GM12891 (cell line): ENCODE measurements around the gene CHST8.

Experiments
- POLR2A ChIP-seq: IDR thresholded peaks from 2 replicates; pipeline ENCODE4 v1.6.1; 2011; ENCODE audit warnings: low read depth, low read length, control low read depth
- POLR2AphosphoS5 ChIP-seq: IDR thresholded peaks from 2 replicates; pipeline ENCODE4 v1.6.1; 2011; ENCODE audit warnings: low read depth, low read length, control low read depth
- TAF1 ChIP-seq: IDR thresholded peaks from 2 replicates; pipeline ENCODE4 v1.6.1; 2011; ENCODE audit warnings: low read depth, low read length, control low read depth

DNA sequence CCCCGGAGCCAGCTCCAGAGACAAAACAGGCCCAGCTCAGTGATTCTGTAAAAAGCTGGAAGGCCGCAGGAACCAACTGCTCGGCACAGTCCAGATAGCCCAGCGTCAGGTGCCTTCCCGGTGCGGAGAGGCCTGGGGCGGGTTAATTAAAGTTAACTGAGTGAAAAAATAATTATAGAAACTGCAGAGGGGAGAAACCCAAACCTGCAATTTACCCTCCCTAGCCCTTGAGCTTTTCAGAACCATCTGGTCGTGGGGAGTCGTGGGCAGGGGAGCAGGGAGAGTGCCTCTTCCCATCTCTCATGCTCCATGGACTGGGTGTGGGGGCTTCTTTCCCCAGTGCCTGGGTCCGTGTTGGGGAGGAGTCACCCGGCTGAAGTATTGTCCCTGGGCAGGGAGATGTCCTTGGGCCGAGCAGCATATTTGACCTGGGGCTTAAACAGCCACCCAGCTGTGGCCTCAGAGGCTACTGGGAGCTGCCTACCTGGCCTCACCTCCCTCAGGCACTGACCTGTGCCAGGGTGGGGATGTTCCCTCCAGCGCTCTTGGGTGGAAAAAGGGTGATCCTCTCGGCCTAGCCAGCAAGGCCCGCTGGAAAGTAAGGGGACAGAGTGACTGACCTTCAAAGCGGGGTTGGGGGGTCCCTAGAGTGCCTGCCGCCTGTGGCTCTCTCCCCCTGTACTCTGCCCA lies 65.9 kb downstream of the CHST8 start:
- TF ChIP-seq POLR2A = no peak
- no peak for TF ChIP-seq POLR2AphosphoS5
- no peak for TF ChIP-seq TAF1
